ENCODE measurements around the gene C20orf204. TPM values are rescaled to one million over a fixed set of nuclear protein-coding genes. Genes with fewer than 3 reads are reported as not detected.

The C20orf204 gene
- total RNA-seq, 1 donor, result 0.43 TPM

Small RNA genes within 50 kb of the gene (small RNA-seq; reads per million reads assigned to genes)
- gene AL355803.1, result not detected
- gene MIR6813, result not detected

Other genes starting within 250 kb of the C20orf204 start
- 13.8 and 21.3 TPM in 2 replicates for gene ZBTB46, start 204.9 kb upstream of the C20orf204 start, total RNA-seq
- gene ABHD16B, start 174.7 kb upstream of the C20orf204 start, total RNA-seq, result not detected in 2 replicates
- 103 and 115 TPM in 2 replicates for gene TPD52L2, start 170.9 kb upstream of the C20orf204 start, total RNA-seq
- gene DNAJC5, start 141.1 kb upstream of the C20orf204 start, total RNA-seq, result 51.2 and 61.7 TPM in 2 replicates
- gene UCKL1, start 79.8 kb upstream of the C20orf204 start, total RNA-seq, result 20.9 and 25.0 TPM in 2 replicates
- gene ZNF512B, start 66.3 kb upstream of the C20orf204 start, total RNA-seq, result 13.8 and 15.8 TPM in 2 replicates
- 0.64 and 1.3 TPM in 2 replicates for gene SAMD10, start 56.5 kb upstream of the C20orf204 start, total RNA-seq
- 52.7 and 53.8 TPM in 2 replicates for gene PRPF6, start 55.0 kb upstream of the C20orf204 start, total RNA-seq
- under 0.01 TPM in 1 of 2 replicates, not detected in the other for gene SOX18, start 13.5 kb downstream of the C20orf204 start, total RNA-seq
- 20.7 and 24.2 TPM in 2 replicates for gene TCEA2, start 27.0 kb downstream of the C20orf204 start, total RNA-seq
- 13.0 and 13.2 TPM in 2 replicates for gene RGS19, start 43.3 kb downstream of the C20orf204 start, total RNA-seq
- gene OPRL1, start 43.9 kb downstream of the C20orf204 start, total RNA-seq, result 1.6 and 1.7 TPM in 2 replicates
- under 0.01 TPM in 1 of 2 replicates, not detected in the other for gene LKAAEAR1, start 48.2 kb downstream of the C20orf204 start, total RNA-seq
- not detected in 2 replicates for gene NPBWR2, start 71.4 kb downstream of the C20orf204 start, total RNA-seq
- not detected in 2 replicates for gene MYT1, start 128.3 kb downstream of the C20orf204 start, total RNA-seq
- 40.3 and 54.0 TPM in 2 replicates for gene PCMTD2, start 219.6 kb downstream of the C20orf204 start, total RNA-seq

Measured in fibroblast of villous mesenchyme (primary cell).